GM12874 (cell line): ENCODE data around the gene CTNNBL1.

Experiments used
- CTCF ChIP-seq: IDR thresholded peaks from 2 replicates; pipeline ENCODE4 v1.5.1; 2011; ENCODE audit warnings: low read depth, mild to moderate bottlenecking, control low read depth, low read length, moderate library complexity; ENCODE audit not compliant: insufficient read depth

The CTNNBL1 gene

GRCh38 chr20:37852666-37853065 lies 158.8 kb downstream of the CTNNBL1 start:
- no peak for TF ChIP-seq CTCF

DNA sequence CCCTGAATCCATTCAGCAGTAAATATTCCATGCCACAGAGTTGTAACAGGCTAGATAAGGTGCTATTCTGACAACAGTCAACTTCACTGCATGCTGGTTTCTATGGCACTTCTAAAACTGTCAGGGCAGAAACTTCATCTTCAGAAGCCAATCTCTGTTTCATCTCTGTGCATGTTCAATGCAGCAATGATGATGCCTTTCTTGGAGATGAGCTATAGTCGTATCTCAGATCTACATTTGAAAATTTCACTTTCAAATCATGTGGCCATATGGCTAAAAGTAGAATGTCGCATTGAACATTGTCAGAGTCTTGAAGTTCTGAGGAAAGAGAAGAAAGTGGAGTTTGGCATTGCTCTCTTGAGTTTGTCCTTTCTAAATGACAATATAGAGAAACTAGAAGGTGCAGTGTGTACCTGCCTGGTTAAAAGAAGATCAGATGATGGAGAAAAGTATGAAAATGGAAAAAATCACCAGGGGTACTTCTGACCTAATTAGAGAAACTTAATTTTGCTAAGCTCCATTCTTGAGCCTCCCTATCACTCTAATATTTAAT lies 160.1 kb downstream of the CTNNBL1 start:
- TF ChIP-seq CTCF = no peak

- TF ChIP-seq CTCF = no peak
These were observed 163.3 kb downstream of the CTNNBL1 start for GRCh38 chr20:37856932-37857660.

- no peak for TF ChIP-seq CTCF
These were observed 165.8 kb downstream of the CTNNBL1 start for GRCh38 chr20:37859406-37860171.

GRCh38 chr20:37863289-37863688 lies 169.5 kb downstream of the CTNNBL1 start:
- no peak for TF ChIP-seq CTCF

- no peak for TF ChIP-seq CTCF
These were observed 170.5 kb downstream of the CTNNBL1 start for GRCh38 chr20:37864298-37864697.

DNA sequence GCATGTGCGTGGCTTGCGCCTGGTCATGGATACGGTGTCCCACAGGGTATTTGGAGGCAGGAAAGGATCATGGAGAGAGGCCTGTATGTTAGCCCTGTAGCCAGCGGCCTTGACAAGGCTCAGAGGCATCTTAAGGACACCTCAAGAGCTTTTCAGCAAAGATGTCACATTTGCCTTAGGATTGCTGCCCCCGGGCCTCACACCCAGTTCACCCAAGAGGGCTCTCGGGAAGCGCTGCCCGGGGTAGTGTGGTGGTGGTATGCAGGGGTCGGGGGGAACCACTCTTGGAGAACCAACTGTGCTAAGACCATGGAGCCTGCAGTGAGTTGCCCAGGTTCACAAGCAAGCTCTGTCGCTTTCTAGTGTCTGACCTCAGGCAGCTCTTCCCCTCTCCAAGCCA lies 172.2 kb downstream of the CTNNBL1 start:
- TF ChIP-seq CTCF = no peak
